Neural cell (in vitro differentiated cells): Measurements from ENCODE around the gene GADD45A.

Source experiments
- CTCF ChIP-seq: fragments of 450-650 bp; IDR thresholded peaks from 2 replicates; pipeline ENCODE4 v1.5.1; 2014; ENCODE audit warnings: antibody characterized with exemption, mild to moderate bottlenecking, moderate library complexity; ENCODE audit not compliant: poor library complexity, severe bottlenecking
- EP300 ChIP-seq: fragments of 450-650 bp; conservative IDR thresholded peaks from 2 replicates; pipeline ENCODE4 v1.6.1; 2014; ENCODE audit warnings: antibody characterized with exemption, mild to moderate bottlenecking, moderate library complexity; ENCODE audit not compliant: poor library complexity, severe bottlenecking
- EZH2 ChIP-seq: fragments of 200-600, 300-800 bp; shearing (Covaris generic), sonication (generic); IDR thresholded peaks from 2 replicates; pipeline ENCODE4 v1.6.1; 2014; ENCODE audit warnings: antibody characterized with exemption, low read length, borderline replicate concordance, mild to moderate bottlenecking; ENCODE audit not compliant: insufficient read depth, poor library complexity, severe bottlenecking
- MXI1 ChIP-seq: fragments of 450-650 bp; conservative IDR thresholded peaks from 2 replicates; pipeline ENCODE4 v1.6.1; 2014; ENCODE audit warnings: antibody characterized with exemption, mild to moderate bottlenecking; ENCODE audit not compliant: poor library complexity, severe bottlenecking
- REST ChIP-seq: IDR thresholded peaks from 2 replicates; pipeline ENCODE4 v1.6.1; 2012; ENCODE audit warnings: borderline replicate concordance
- SMC3 ChIP-seq: fragments of 450-650 bp; conservative IDR thresholded peaks from 2 replicates; pipeline ENCODE4 v1.6.1; 2014; ENCODE audit warnings: antibody characterized with exemption, mild to moderate bottlenecking, moderate library complexity; ENCODE audit not compliant: poor library complexity

GRCh38 chr1:67677408-67677807, 7.6 kb upstream of the GADD45A start:
- no peak for TF ChIP-seq CTCF
- TF ChIP-seq SMC3: no peak
- TF ChIP-seq EZH2: no peak
- TF ChIP-seq REST: no peak
- TF ChIP-seq EP300: no peak
- TF ChIP-seq MXI1: no peak
